Measurements from ENCODE around the gene SCRG1. TPM values are rescaled to one million over a fixed set of nuclear protein-coding genes. Genes with fewer than 3 reads are reported as not detected.

SCRG1 gene
- total RNA-seq, 1 donor, result under 0.01 TPM

GRCh38 chr4:173436771-173437265 is 37.9 kb upstream of the SCRG1 start:
- no peak overlapping the region for H3K4me3 ChIP-seq (ENCODE audit: low read depth, low read length)
- no peak for TF ChIP-seq CTCF (IDR thresholded peaks at IDR 0.05; ENCODE audit: insufficient read depth, low read depth, low read length)
- DNase-seq (ENCODE audit: low read depth), result no peak

GRCh38 chr4:173436149-173436579 is 37.2 kb upstream of the SCRG1 start:
- H3K4me3 ChIP-seq (ENCODE audit: low read depth, low read length), result no peak overlapping the region
- DNase-seq (ENCODE audit: low read depth), result peak; percentile 64
- no peak for TF ChIP-seq CTCF (IDR thresholded peaks at IDR 0.05; ENCODE audit: insufficient read depth, low read depth, low read length)

GRCh38 chr4:173434231-173434630 is 35.3 kb upstream of the SCRG1 start:
- TF ChIP-seq CTCF (IDR thresholded peaks at IDR 0.05; ENCODE audit: insufficient read depth, low read depth, low read length), result no peak
- no peak overlapping the region for H3K4me3 ChIP-seq (ENCODE audit: low read depth, low read length)
- no peak for DNase-seq (ENCODE audit: low read depth)

- no peak for DNase-seq (ENCODE audit: low read depth)
- TF ChIP-seq CTCF (IDR thresholded peaks at IDR 0.05; ENCODE audit: insufficient read depth, low read depth, low read length), result no peak
- H3K4me3 ChIP-seq (ENCODE audit: low read depth, low read length), result no peak overlapping the region
Measured at GRCh38 chr4:173433447-173433846, 34.5 kb upstream of the SCRG1 start.

GRCh38 chr4:173432430-173432829 is 33.5 kb upstream of the SCRG1 start:
- DNase-seq (ENCODE audit: low read depth), result no peak
- no peak overlapping the region for H3K4me3 ChIP-seq (ENCODE audit: low read depth, low read length)
- no peak for TF ChIP-seq CTCF (IDR thresholded peaks at IDR 0.05; ENCODE audit: insufficient read depth, low read depth, low read length)

- DNase-seq (ENCODE audit: low read depth), result no peak
- H3K4me3 ChIP-seq (ENCODE audit: low read depth, low read length), result no peak overlapping the region
- no peak for TF ChIP-seq CTCF (IDR thresholded peaks at IDR 0.05; ENCODE audit: insufficient read depth, low read depth, low read length)
Measured at GRCh38 chr4:173426064-173426463, 27.1 kb upstream of the SCRG1 start.

Measured in fibroblast of villous mesenchyme (primary cell).